OCI-LY1 (cell line): ENCODE results near the gene FNTB.

Experiments
- H2AFZ ChIP-seq: fragments of 200-600 bp; sonication (generic), shearing (Covaris generic); 2 replicates; pipeline ENCODE4 v1.6.0; 2014; ENCODE audit warnings: antibody characterized with exemption, mild to moderate bottlenecking, low read length
- H3F3A ChIP-seq: fragments of 200-600 bp; sonication (generic), shearing (Covaris generic); 2 replicates; pipeline ENCODE4 v1.6.0; 2014; ENCODE audit warnings: mild to moderate bottlenecking, antibody characterized with exemption, low read length, moderate library complexity; ENCODE audit not compliant: insufficient read depth
- H3K27ac ChIP-seq: fragments of 200-600 bp; sonication (generic); 2 replicates; pipeline ENCODE4 v1.5.1; 2014; ENCODE audit warnings: low read length, mixed run types, mild to moderate bottlenecking, low read depth; ENCODE audit not compliant: poor library complexity, severe bottlenecking
- H3K27me3 ChIP-seq: fragments of 200-600 bp; sonication (generic); 2 replicates; pipeline ENCODE4 v1.6.0; 2014; ENCODE audit warnings: antibody characterized with exemption, mild to moderate bottlenecking, low read length, moderate library complexity; ENCODE audit not compliant: insufficient read depth
- H3K36me3 ChIP-seq: fragments of 200-600 bp; sonication (generic); 2 replicates; pipeline ENCODE4 v1.6.1; 2014; ENCODE audit warnings: mild to moderate bottlenecking, antibody characterized with exemption, low read length, moderate library complexity, mixed read lengths; ENCODE audit not compliant: insufficient read depth
- H3K4me1 ChIP-seq: fragments of 200-600 bp; sonication (generic); 2 replicates; pipeline ENCODE4 v1.5.1; 2014; ENCODE audit warnings: mild to moderate bottlenecking, low read length, moderate library complexity; ENCODE audit not compliant: insufficient read depth, severe bottlenecking
- H3K4me2 ChIP-seq: fragments of 200-600 bp; sonication (generic), shearing (Covaris generic); 2 replicates; pipeline ENCODE4 v1.6.1; 2014; ENCODE audit warnings: low read length
- H3K4me3 ChIP-seq: fragments of 200-600 bp; sonication (generic); 2 replicates; pipeline ENCODE4 v1.5.1; 2014; ENCODE audit warnings: low read length, low read depth, mild to moderate bottlenecking, mixed read lengths; ENCODE audit not compliant: poor library complexity, severe bottlenecking
- H3K79me2 ChIP-seq: fragments of 200-600 bp; shearing (Covaris generic); 2 replicates; pipeline ENCODE4 v1.6.1; 2016; ENCODE audit warnings: mixed run types, low read length, mixed read lengths; ENCODE audit not compliant: insufficient read depth
- H3K9ac ChIP-seq: fragments of 200-600 bp; sonication (generic), shearing (Covaris generic); 2 replicates; pipeline ENCODE4 v1.6.1; 2014; ENCODE audit warnings: mild to moderate bottlenecking, low read length, mixed read lengths
- H3K9me2 ChIP-seq: fragments of 200-600 bp; sonication (generic), shearing (Covaris generic); 2 replicates; pipeline ENCODE4 v1.6.1; 2014; ENCODE audit warnings: low read depth, mild to moderate bottlenecking, low read length, mixed read lengths
- H3K9me3 ChIP-seq: fragments of 200-600 bp; shearing (Covaris generic); 2 replicates; pipeline ENCODE4 v1.6.1; 2014; ENCODE audit warnings: low read length, mixed read lengths
- H4K20me1 ChIP-seq: fragments of 200-600 bp; sonication (generic), shearing (Covaris generic); 2 replicates; pipeline ENCODE4 v1.6.0; 2016; ENCODE audit warnings: mild to moderate bottlenecking, low read length; ENCODE audit not compliant: insufficient read depth
- CTCF ChIP-seq: fragments of 200-600 bp; sonication (generic), shearing (Covaris generic); IDR thresholded peaks from 2 replicates; pipeline ENCODE4 v1.5.1; 2017; ENCODE audit warnings: mild to moderate bottlenecking, antibody characterized with exemption, low read length, moderate library complexity, mixed read lengths
- EZH2 ChIP-seq: fragments of 200-600 bp; sonication (generic), shearing (Covaris generic); IDR thresholded peaks from 2 replicates; pipeline ENCODE4 v1.8.0; 2017; ENCODE audit warnings: borderline replicate concordance, mixed run types, mild to moderate bottlenecking, antibody characterized with exemption, low read length, moderate library complexity, mixed read lengths

FNTB gene

GRCh38 chr14:65043893-65044595 is 57.3 kb downstream of the FNTB start:
- H4K20me1 ChIP-seq, result no peaks in the 10 kb centered on the region
- peaks cover 6% of the 10 kb centered on the region for H3K4me1 ChIP-seq
- H3K9me2 ChIP-seq, result no peaks in the 10 kb centered on the region
- H3K36me3 ChIP-seq, result peaks cover 21% of the 10 kb centered on the region; the same call in 1 of the 2 replicates
- no peaks in the 10 kb centered on the region for H3F3A ChIP-seq
- no peaks in the 10 kb centered on the region for H3K27me3 ChIP-seq
- TF ChIP-seq EZH2, result no peak
- TF ChIP-seq CTCF, result no peak
- no peak overlapping the region for H2AFZ ChIP-seq
- H3K4me2 ChIP-seq, result no peak overlapping the region
- no peak overlapping the region for H3K4me3 ChIP-seq
- H3K79me2 ChIP-seq, result no peaks in the 10 kb centered on the region
- H3K27ac ChIP-seq, result no peak overlapping the region
- H3K9me3 ChIP-seq, result no peaks in the 10 kb centered on the region
- H3K9ac ChIP-seq, result no peak overlapping the region

GRCh38 chr14:65044596-65044959 is 57.9 kb downstream of the FNTB start:
- no peaks in the 10 kb centered on the region for H3K9me2 ChIP-seq
- H3K79me2 ChIP-seq, result no peaks in the 10 kb centered on the region
- H3K4me1 ChIP-seq, result peaks cover 6% of the 10 kb centered on the region
- no peaks in the 10 kb centered on the region for H3F3A ChIP-seq
- no peaks in the 10 kb centered on the region for H4K20me1 ChIP-seq
- H3K27ac ChIP-seq, result no peak overlapping the region
- peaks cover 21% of the 10 kb centered on the region; the same call in 1 of the 2 replicates for H3K36me3 ChIP-seq
- no peak overlapping the region for H3K4me3 ChIP-seq
- no peak overlapping the region for H2AFZ ChIP-seq
- TF ChIP-seq EZH2 (no peak), CTCF (no peak)
- H3K27me3 ChIP-seq, result no peaks in the 10 kb centered on the region
- no peaks in the 10 kb centered on the region for H3K9me3 ChIP-seq
- H3K9ac ChIP-seq, result no peak overlapping the region
- no peak overlapping the region for H3K4me2 ChIP-seq

- no peaks in the 10 kb centered on the region for H3K79me2 ChIP-seq
- H3K4me2 ChIP-seq, result no peak overlapping the region
- H3F3A ChIP-seq, result no peaks in the 10 kb centered on the region
- H2AFZ ChIP-seq, result no peak overlapping the region
- H3K27ac ChIP-seq, result no peak overlapping the region
- TF ChIP-seq CTCF, result no peak
- no peak for TF ChIP-seq EZH2
- H3K9ac ChIP-seq, result no peak overlapping the region
- no peaks in the 10 kb centered on the region for H3K9me2 ChIP-seq
- H3K4me3 ChIP-seq, result no peak overlapping the region
- H3K4me1 ChIP-seq, result peaks cover 6% of the 10 kb centered on the region
- H3K9me3 ChIP-seq, result no peaks in the 10 kb centered on the region
- no peaks in the 10 kb centered on the region for H4K20me1 ChIP-seq
- peaks cover 21% of the 10 kb centered on the region; the same call in 1 of the 2 replicates for H3K36me3 ChIP-seq
- no peaks in the 10 kb centered on the region for H3K27me3 ChIP-seq
These were observed 58.3 kb downstream of the FNTB start for GRCh38 chr14:65045006-65045405.
